C4-2B (cell line): ENCODE results near the gene CD2BP2.
"Not testable (repeated sequence)": the region's sequence is repeated elsewhere in the genome, so short reads cannot be mapped to it uniquely, and the experiment has no call there.

Experiments
- H3K27ac ChIP-seq: fragments of 450-650 bp; 2 replicates; pipeline ENCODE4 v1.5.1; 2017
- ZFX ChIP-seq: fragments of 450-650 bp; IDR thresholded peaks from 2 replicates; pipeline ENCODE4 v1.6.1; 2017
- TF ChIP-seq, protein P1 (sequence below): fragments of 450-650 bp; conservative IDR thresholded peaks from 2 replicates; pipeline ENCODE4 v1.5.1; 2017; ENCODE audit warnings: mild to moderate bottlenecking

CD2BP2 gene

DNA sequence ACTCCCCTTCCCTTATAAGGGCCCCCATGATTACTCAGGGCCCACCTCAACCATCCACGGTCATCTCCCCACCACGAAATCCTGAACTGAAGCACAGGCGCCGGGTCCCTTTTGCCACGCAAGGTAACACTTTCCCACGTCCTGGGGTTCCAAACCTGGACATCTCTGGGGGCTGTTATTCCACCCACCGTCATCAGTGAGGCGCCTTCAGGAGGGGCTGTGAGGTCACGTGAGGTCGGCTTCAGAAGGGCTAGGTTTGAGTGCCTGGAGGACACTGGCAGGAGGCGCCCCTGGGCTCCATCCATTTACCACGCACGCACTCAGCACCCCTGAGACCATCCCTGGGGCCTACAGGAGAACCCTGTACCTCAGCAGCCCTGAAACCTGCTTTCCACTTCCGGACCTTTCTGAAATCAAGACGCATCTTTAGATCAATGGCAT, 4.1 kb downstream of the CD2BP2 start:
- TF ChIP-seq, protein P1, sequence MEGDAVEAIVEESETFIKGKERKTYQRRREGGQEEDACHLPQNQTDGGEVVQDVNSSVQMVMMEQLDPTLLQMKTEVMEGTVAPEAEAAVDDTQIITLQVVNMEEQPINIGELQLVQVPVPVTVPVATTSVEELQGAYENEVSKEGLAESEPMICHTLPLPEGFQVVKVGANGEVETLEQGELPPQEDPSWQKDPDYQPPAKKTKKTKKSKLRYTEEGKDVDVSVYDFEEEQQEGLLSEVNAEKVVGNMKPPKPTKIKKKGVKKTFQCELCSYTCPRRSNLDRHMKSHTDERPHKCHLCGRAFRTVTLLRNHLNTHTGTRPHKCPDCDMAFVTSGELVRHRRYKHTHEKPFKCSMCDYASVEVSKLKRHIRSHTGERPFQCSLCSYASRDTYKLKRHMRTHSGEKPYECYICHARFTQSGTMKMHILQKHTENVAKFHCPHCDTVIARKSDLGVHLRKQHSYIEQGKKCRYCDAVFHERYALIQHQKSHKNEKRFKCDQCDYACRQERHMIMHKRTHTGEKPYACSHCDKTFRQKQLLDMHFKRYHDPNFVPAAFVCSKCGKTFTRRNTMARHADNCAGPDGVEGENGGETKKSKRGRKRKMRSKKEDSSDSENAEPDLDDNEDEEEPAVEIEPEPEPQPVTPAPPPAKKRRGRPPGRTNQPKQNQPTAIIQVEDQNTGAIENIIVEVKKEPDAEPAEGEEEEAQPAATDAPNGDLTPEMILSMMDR: no peak
- no peak for TF ChIP-seq ZFX
- H3K27ac ChIP-seq: no peak overlapping the region

DNA sequence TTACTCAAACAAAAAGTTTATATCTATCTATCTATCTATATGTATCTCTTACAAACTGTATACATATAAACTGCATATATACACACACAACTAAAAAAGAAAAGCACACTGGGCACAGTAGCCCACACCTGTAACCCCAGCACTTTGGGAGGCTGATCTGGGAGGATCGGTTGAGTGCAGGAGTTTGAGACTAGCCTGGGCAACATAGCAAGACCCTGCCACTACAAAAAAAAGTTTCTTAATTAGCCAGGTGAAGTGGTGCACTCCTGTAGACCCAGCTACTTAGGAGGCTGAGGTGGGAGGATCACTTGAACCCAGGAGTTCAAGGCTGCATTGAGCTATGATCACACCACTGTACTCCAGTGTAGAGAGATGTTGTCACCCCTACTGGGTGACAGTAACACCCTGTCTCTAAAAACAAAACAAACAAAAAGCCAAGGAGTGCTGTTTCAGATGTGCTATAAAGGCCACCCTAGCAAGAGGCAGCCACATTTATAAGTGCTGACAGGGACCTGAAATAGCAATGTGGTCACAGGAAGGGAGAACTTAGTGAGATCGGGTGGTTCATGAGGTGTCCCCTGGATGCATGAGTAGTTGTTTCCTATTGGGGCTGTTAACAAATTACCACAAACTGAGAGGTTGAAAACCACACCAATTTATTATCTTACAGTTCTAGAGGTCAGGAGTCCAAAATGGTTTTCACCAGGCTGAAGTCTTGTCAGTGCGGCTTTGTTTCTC, 4.8 kb downstream of the CD2BP2 start:
- no peak for TF ChIP-seq ZFX
- TF ChIP-seq, protein P1: no peak
- H3K27ac ChIP-seq: no peak overlapping the region

DNA sequence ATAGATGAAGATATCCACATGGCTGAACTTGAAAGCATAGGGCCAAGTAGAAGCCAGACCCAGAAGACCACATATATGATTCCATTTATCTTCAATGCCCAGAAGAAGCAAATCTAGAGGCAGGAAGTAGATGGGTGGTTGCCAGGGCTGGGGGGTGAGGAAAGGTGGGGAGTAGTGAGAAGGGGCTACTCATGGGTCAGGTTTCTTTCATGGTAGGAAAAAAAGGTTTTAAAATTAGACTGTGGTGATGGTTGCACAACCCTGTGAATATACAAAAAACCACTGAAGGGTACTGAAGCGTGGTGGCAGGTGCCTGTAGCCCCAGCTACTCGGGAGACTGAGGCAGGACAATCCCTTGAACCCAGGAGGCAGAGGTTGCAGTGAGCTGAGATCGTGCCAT, 5.4 kb downstream of the CD2BP2 start:
- H3K27ac ChIP-seq: no peak overlapping the region
- no peak for TF ChIP-seq ZFX
- TF ChIP-seq, protein P1: no peak

DNA sequence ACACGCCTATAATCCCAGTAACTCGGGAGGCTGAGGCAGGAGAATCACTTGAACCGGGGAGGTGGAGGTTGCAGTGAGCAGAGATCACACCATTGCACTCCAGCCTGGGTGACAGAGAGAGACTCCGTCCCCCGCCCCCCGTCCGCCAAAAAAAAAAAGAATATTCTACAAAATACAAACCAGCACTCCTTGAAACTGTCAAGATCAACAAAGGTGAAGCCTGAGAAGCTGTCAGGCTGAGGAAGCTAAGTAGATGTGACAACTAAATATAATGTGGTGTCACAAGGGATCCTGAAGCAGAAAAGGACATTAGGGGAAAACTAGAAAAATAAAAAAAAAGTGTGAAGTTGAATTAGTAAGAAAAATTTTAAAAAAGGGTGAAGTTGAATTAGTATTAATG, 6.2 kb downstream of the CD2BP2 start:
- TF ChIP-seq, protein P1: no peak
- no peak for TF ChIP-seq ZFX
- H3K27ac ChIP-seq: no peak overlapping the region

DNA sequence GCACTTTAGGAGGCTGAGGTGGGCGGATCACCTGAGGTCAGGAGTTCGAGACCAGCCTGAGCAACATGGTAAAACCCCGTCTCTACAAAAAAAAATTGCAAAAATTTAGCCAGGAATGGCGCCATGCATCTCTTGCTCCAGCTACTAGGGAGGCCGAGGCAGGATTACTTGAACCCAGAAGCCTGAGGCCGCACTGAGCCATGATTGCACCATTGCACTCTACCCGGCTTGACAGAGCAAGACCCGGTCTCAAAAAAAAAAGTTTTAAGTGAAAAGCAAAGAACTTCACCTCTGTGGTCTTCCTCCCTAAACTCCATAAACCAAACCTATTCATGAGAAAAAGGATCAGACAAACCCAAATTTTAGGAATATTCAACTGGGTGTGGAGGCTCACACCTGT, 7.0 kb downstream of the CD2BP2 start:
- no peak overlapping the region for H3K27ac ChIP-seq
- TF ChIP-seq, protein P1: no peak
- TF ChIP-seq ZFX: no peak

DNA sequence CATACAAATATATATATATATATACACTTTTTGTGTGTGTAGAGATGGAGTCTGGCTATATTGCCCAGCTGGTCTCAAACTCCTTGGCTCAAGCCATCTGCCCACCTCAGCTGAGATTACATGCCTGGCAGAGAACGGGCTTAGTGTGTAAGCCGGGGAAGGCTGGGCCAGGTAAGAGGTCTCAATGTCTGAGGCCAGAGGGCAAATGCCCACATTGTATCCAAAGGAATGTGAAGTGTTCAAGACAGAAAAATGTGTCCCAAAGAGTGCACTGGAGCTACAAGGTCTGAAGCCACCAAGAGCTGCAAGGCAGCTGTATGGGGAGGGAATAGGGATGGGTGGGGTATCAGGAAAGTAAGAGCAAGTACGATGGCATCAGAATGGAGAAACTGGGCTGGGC, 8.8 kb downstream of the CD2BP2 start:
- TF ChIP-seq ZFX: no peak
- TF ChIP-seq, protein P1: no peak
- no peak overlapping the region for H3K27ac ChIP-seq

DNA sequence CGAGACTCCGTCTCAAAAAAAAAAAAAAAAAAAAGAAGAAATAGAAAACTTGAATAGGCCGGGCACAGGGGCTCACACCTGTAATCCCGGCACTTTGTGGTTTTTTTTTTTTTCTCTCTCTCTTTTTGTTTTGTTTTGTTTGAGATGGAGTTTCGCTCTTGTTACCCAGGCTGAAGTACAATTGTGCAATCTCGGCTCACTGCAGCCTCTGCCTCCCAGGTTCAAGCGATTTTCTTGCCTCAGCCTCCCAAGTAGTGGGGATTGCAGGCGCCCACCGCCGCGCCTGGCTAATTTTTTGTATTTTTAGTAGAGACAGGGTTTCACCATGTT, 11.7 kb downstream of the CD2BP2 start:
- not testable (repeated sequence) for H3K27ac ChIP-seq
